Testis (tissue), 2 donors: ENCODE results near the gene ARL6IP5.

ENCODE experiments used
- POLR2A ChIP-seq: fragments of 450-650 bp; IDR thresholded peaks from one replicate; pipeline ENCODE4 v1.6.1; 2017; ENCODE audit warnings: antibody characterized with exemption, mild to moderate bottlenecking, moderate library complexity
- TF ChIP-seq, protein P1 (sequence below), 3 experiments: fragments of 450-650 bp in 2 of 3; fragments of 200-600 bp in 1 of 3; sonication (generic) in 1 of 3; IDR thresholded peaks; one replicate each; pipeline ENCODE4 v1.5.1; 2016 to 2019; ENCODE audit warnings: antibody characterized with exemption in 3 of 3, mild to moderate bottlenecking in 2 of 3, moderate library complexity in 1 of 3

DNA sequence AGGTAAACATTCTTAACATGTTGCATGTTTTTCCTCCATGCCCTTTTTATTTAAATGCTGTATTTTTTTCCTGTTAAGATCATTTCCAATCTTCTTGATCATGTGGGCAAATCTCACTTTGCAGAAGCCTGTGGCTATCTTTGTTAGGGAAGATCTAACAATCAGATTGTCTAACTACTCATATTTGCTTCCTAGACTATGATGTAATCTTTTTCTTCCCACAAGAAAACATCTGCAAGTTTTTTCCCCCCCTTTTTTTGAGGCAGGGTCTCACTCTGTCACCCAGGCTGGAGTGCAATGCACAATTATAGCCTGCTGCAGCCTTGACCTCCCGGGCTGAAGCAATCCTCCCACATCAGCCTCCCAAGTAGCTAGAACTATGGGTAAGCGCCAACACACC is 52.7 kb downstream of the ARL6IP5 start:
- TF ChIP-seq, protein P1, sequence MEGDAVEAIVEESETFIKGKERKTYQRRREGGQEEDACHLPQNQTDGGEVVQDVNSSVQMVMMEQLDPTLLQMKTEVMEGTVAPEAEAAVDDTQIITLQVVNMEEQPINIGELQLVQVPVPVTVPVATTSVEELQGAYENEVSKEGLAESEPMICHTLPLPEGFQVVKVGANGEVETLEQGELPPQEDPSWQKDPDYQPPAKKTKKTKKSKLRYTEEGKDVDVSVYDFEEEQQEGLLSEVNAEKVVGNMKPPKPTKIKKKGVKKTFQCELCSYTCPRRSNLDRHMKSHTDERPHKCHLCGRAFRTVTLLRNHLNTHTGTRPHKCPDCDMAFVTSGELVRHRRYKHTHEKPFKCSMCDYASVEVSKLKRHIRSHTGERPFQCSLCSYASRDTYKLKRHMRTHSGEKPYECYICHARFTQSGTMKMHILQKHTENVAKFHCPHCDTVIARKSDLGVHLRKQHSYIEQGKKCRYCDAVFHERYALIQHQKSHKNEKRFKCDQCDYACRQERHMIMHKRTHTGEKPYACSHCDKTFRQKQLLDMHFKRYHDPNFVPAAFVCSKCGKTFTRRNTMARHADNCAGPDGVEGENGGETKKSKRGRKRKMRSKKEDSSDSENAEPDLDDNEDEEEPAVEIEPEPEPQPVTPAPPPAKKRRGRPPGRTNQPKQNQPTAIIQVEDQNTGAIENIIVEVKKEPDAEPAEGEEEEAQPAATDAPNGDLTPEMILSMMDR (IDR thresholded peaks at IDR 0.05) = no peak
- no peak for TF ChIP-seq POLR2A
